Fibroblast of mammary gland (primary cell): ENCODE results near the gene GDPD3.

Source experiments
- DNase-seq: peaks from one replicate; pipeline ENCODE4 v3.0.0-alpha.2; 2010; ENCODE audit warnings: low read depth
- H3K4me3 ChIP-seq: 2 replicates; pipeline ENCODE4 v1.5.1; 2011; ENCODE audit warnings: low read depth, mild to moderate bottlenecking, low read length, moderate library complexity; ENCODE audit not compliant: control insufficient read depth
- CTCF ChIP-seq: conservative IDR thresholded peaks from 2 replicates; pipeline ENCODE4 v1.5.1; 2011; ENCODE audit warnings: low read depth, low read length, inconsistent platforms; ENCODE audit not compliant: control insufficient read depth, insufficient read depth

Gene GDPD3

GRCh38 chr16:30068750-30069610 lies 44.4 kb downstream of the GDPD3 start:
- H3K4me3 ChIP-seq = no peak overlapping the region
- peak; percentile 44 for TF ChIP-seq CTCF
- peak; percentile 48 for DNase-seq

GRCh38 chr16:30068333-30068732 lies 45.0 kb downstream of the GDPD3 start:
- no peak for DNase-seq
- H3K4me3 ChIP-seq = no peak overlapping the region

GRCh38 chr16:30067584-30067916 lies 45.8 kb downstream of the GDPD3 start:
- no peak for TF ChIP-seq CTCF
- no peak for DNase-seq
- H3K4me3 ChIP-seq = peak overlapping the region; percentile 97

More at GRCh38 chr16:30068333-30068732, 45.0 kb downstream of the GDPD3 start:
- TF ChIP-seq CTCF = no peak

- H3K4me3 ChIP-seq = peak overlapping the region; percentile 97
- no peak for TF ChIP-seq CTCF
- DNase-seq = no peak
Observed at GRCh38 chr16:30066761-30067583, 46.4 kb downstream of the GDPD3 start.

GRCh38 chr16:30065943-30066760 lies 47.2 kb downstream of the GDPD3 start:
- peak overlapping the region; percentile 97 for H3K4me3 ChIP-seq
- DNase-seq = peak; percentile 64
- TF ChIP-seq CTCF = no peak

GRCh38 chr16:30065102-30065942 lies 48.0 kb downstream of the GDPD3 start, which contains the start of gene ALDOA:
ALDOA (plus strand) TSS chr16:30065760; CDS start chr16:30066898, 1,138 bp downstream.
- TF ChIP-seq CTCF = no peak
- H3K4me3 ChIP-seq = peak within 1 kb of the TSS; percentile 97
- DNase-seq = peak; percentile 98
